Suprapubic skin (tissue), 4 donors: Measurements from ENCODE around the gene C19orf38. TPM values are rescaled to one million over a fixed set of nuclear protein-coding genes. Genes with fewer than 3 reads are reported as not detected.
"Not testable (repeated sequence)": the region's sequence is repeated elsewhere in the genome, so short reads cannot be mapped to it uniquely, and the experiment has no call there.

Source experiments
- DNase-seq, 2 donors: peaks; one replicate each; pipeline ENCODE4 v3.0.0-alpha.2; 2019; ENCODE audit warnings: low spot score in 2 of 2
- H3K27ac ChIP-seq: fragments of 200-600 bp; sonication (generic); one replicate; pipeline ENCODE4 v1.5.1; 2019
- H3K27me3 ChIP-seq: fragments of 200-600 bp; sonication (generic); one replicate; pipeline ENCODE4 v1.5.1; 2019
- H3K36me3 ChIP-seq: fragments of 200-600 bp; sonication (generic); one replicate; pipeline ENCODE4 v1.5.1; 2019
- H3K4me1 ChIP-seq: fragments of 200-600 bp; sonication (generic); one replicate; pipeline ENCODE4 v1.5.1; 2019
- H3K4me3 ChIP-seq: fragments of 200-600 bp; sonication (generic); one replicate; pipeline ENCODE4 v1.5.1; 2019; ENCODE audit warnings: mild to moderate bottlenecking
- H3K9me3 ChIP-seq: fragments of 200-600 bp; sonication (generic); one replicate; pipeline ENCODE4 v1.5.1; 2019
- CTCF ChIP-seq, 2 donors: fragments of 200-600 bp in 1 of 2; fragments of 450-650 bp in 1 of 2; sonication (generic) in 1 of 2; IDR thresholded peaks; one replicate each; pipeline ENCODE4 v1.5.1; 2016 to 2019; ENCODE audit warnings: antibody characterized with exemption in 2 of 2, mild to moderate bottlenecking in 1 of 2, moderate library complexity in 1 of 2
- EP300 ChIP-seq: sonication (generic); formaldehyde crosslinking; IDR thresholded peaks from one replicate; pipeline ENCODE4 v1.6.1; 2017; ENCODE audit warnings: antibody characterized with exemption
- POLR2A ChIP-seq, 2 donors: fragments of 450-650 bp; IDR thresholded peaks; one replicate each; pipeline ENCODE4 v1.6.1; 2017; ENCODE audit warnings: antibody characterized with exemption in 2 of 2, mild to moderate bottlenecking in 2 of 2, moderate library complexity in 2 of 2
- POLR2AphosphoS5 ChIP-seq, 3 donors: sonication (generic); formaldehyde crosslinking; IDR thresholded peaks; one replicate each; pipeline ENCODE4 v1.6.1; 2017; ENCODE audit warnings: antibody characterized with exemption in 3 of 3
- WGBS: methylation state at CpG from one replicate; pipeline ENCODE4 v1.1.5; 2018; 5-methylcytosine and 5-hydroxymethylcytosine counted together
- total RNA-seq, 4 donors: library from RNA; depleted of rRNA; stranded (reverse); fragments of >200 nt; gene quantifications; one replicate each; pipeline ENCODE4 v1.1.0, GENCODE V29; 2016

The C19orf38 gene
- total RNA-seq, 4 donors from 2014 or later, result 1.7 TPM; not detected in 3

GRCh38 chr19:10876459-10877240 lies 28.4 kb downstream of the C19orf38 start:
- no peak for TF ChIP-seq CTCF (IDR thresholded peaks at IDR 0.05)
- no peak for TF ChIP-seq POLR2AphosphoS5 (IDR thresholded peaks at IDR 0.05)
- no peaks in the 10 kb centered on the region for H3K27me3 ChIP-seq
- WGBS, result 71% methylated on average over 7 of the region's 10 CpGs
- H3K27ac ChIP-seq, result peak overlapping the region; percentile 50
- no peak overlapping the region for H3K4me3 ChIP-seq
- DNase-seq, result no peak
- no peaks in the 10 kb centered on the region for H3K9me3 ChIP-seq
- H3K4me1 ChIP-seq, result peaks cover 56% of the 10 kb centered on the region
- no peaks in the 10 kb centered on the region for H3K36me3 ChIP-seq

GRCh38 chr19:10877608-10878007 lies 29.4 kb downstream of the C19orf38 start:
- WGBS, result 98% methylated on average over 9 of the region's 9 CpGs
- H3K36me3 ChIP-seq, DNase-seq, H3K27me3 ChIP-seq, H3K4me3 ChIP-seq, H3K9me3 ChIP-seq: not testable (repeated sequence)
- Histone ChIP-seq H3K27ac (peak overlapping the region; percentile 50), H3K4me1 (peaks cover 49% of the 10 kb centered on the region)

GRCh38 chr19:10878253-10878652 lies 30.0 kb downstream of the C19orf38 start:
- Histone ChIP-seq H3K27me3 (no peaks in the 10 kb centered on the region), H3K27ac (no peak overlapping the region), H3K9me3 (no peaks in the 10 kb centered on the region), H3K36me3 (no peaks in the 10 kb centered on the region), H3K4me1 (peaks cover 42% of the 10 kb centered on the region), H3K4me3 (no peak overlapping the region)
- no peak for TF ChIP-seq POLR2AphosphoS5 (IDR thresholded peaks at IDR 0.05)
- no peak for TF ChIP-seq POLR2A (IDR thresholded peaks at IDR 0.05)
- no peak for TF ChIP-seq CTCF (IDR thresholded peaks at IDR 0.05)
- TF ChIP-seq EP300, result no peak
- 76% methylated on average over 3 of the region's 3 CpGs for WGBS
- DNase-seq, result no peak

- Histone ChIP-seq H3K36me3 (no peaks in the 10 kb centered on the region), H3K9me3 (no peaks in the 10 kb centered on the region), H3K4me3 (no peak overlapping the region), H3K27me3 (no peaks in the 10 kb centered on the region), H3K4me1 (peaks cover 42% of the 10 kb centered on the region), H3K27ac (no peak overlapping the region)
- no peak for DNase-seq
- TF ChIP-seq POLR2AphosphoS5 (IDR thresholded peaks at IDR 0.05), result no peak
- TF ChIP-seq CTCF (IDR thresholded peaks at IDR 0.05), result no peak
- no peak for TF ChIP-seq EP300
- TF ChIP-seq POLR2A (IDR thresholded peaks at IDR 0.05), result no peak
- WGBS, result 72% methylated on average over 10 of the region's 14 CpGs
Measured at GRCh38 chr19:10881403-10882107, 33.3 kb downstream of the C19orf38 start.

- TF ChIP-seq POLR2A (IDR thresholded peaks at IDR 0.05) (no peak), CTCF (IDR thresholded peaks at IDR 0.05) (no peak), EP300 (no peak), POLR2AphosphoS5 (IDR thresholded peaks at IDR 0.05) (no peak)
- no peak overlapping the region for H3K4me3 ChIP-seq
- peaks cover 42% of the 10 kb centered on the region for H3K4me1 ChIP-seq
- DNase-seq, result no peak
- no peaks in the 10 kb centered on the region for H3K9me3 ChIP-seq
- no peaks in the 10 kb centered on the region for H3K36me3 ChIP-seq
- 83% methylated on average over 9 of the region's 9 CpGs for WGBS
- H3K27me3 ChIP-seq, result no peaks in the 10 kb centered on the region
- H3K27ac ChIP-seq, result no peak overlapping the region
Measured at GRCh38 chr19:10882108-10882457, 33.9 kb downstream of the C19orf38 start.
